Measurements from ENCODE around the gene TRIM50. TPM values are rescaled to one million over a fixed set of nuclear protein-coding genes. Genes with fewer than 3 reads are reported as not detected.
"Not testable (repeated sequence)": the region's sequence is repeated elsewhere in the genome, so short reads cannot be mapped to it uniquely, and the experiment has no call there.

TRIM50 gene
- 0.31 TPM for total RNA-seq

GRCh38 chr7:73327922-73328321 lies at the start of gene TRIM50, which contains the start of gene FKBP6:
Gene TRIM50 (minus strand): TSS chr7:73328082. CDS start chr7:73324787, 3,295 bp downstream.
Gene FKBP6 (plus strand): TSS chr7:73328161. CDS start chr7:73328429, 268 bp downstream.
- DNase-seq = not testable (repeated sequence)

GRCh38 chr7:73376671-73377412 lies 49.0 kb upstream of the TRIM50 start:
- DNase-seq = no peak

- not testable (repeated sequence) for DNase-seq
These were observed 48.4 kb upstream of the TRIM50 start for GRCh38 chr7:73376262-73376661.

- DNase-seq = no peak
These were observed 45.9 kb upstream of the TRIM50 start for GRCh38 chr7:73373741-73374140.

DNA sequence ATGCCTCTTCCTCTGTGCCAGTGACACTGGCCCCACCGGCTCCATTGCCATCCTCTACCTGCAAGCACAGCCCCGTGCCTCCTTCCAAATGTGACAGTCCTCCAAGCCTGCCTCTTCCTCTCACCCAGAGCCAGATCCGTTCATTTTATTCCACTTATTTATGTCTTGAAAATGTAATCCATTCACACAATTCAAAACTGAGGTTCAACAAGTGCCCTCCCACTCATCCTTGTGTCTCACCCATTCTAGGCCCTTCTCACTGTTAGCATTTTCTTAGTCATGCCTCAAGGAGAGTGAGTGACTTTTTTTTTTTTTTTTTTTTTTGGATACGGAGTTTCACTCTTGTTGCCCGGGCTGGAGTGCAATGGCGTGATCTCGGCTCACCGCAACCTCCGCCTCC lies 41.7 kb upstream of the TRIM50 start:
- no peak for DNase-seq

- no peak for DNase-seq
These were observed 41.1 kb upstream of the TRIM50 start for GRCh38 chr7:73369009-73369408.

- DNase-seq = peak; percentile 51
These were observed 39.1 kb upstream of the TRIM50 start for GRCh38 chr7:73366990-73367389.

GRCh38 chr7:73366127-73366526 lies 38.2 kb upstream of the TRIM50 start:
- no peak for DNase-seq

- DNase-seq = no peak
These were observed 36.3 kb upstream of the TRIM50 start for GRCh38 chr7:73364006-73364728.

DNA sequence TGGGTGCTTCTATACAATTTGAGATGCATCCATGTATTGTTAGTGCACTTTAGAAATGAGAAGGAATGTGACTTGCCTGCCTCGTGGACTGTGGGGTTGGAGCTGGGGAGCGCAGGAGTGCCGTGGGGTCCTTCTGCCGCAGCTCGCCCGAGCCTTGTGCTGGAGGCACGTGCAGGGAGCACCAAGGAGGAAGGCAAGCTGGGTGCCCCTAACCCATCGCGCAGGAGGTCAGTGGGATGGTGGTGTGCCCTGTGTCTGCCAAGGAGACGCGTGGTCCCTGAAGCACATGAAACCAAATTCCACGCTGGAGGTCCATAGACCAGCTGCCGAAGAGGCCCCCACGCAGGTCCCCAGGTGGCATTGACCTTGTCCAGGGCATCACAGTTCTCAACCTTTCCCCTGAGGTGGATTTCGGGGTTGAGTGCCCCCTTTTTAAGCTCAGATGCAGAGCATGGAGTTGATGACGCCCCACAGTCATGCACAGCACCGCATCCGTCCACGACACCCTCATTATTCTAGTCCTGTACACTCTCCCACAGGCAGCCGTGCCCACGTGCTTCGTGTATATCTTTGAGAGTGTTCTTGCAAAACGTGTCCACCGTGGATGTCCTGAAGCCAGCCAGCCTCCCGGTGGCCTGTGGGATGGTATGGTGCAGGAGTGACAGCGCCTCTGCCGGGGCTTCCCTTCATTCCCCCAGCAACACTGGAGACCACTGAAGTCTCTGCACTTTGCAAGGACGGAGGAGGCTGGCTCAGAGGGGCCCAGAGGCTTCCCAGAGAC lies 35.5 kb upstream of the TRIM50 start:
- DNase-seq = no peak

DNA sequence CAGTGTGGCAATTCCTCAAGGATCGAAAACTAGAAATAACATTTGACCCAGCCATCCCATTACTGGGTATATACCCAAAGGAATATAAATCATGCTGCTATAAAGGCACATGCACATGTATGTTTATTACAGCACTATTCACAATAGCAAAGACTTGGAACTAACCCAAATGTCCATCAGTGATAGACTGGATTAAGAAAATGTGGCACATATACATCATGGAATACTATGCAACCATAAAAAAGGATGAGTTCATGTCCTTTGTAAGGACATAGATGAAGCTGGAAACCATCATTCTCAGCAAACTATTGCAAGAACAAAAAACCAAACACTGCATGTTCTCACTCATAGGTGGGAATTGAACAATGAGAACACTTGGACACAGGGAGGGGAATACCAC lies 32.7 kb upstream of the TRIM50 start:
- not testable (repeated sequence) for DNase-seq

- DNase-seq = no peak
These were observed 32.0 kb upstream of the TRIM50 start for GRCh38 chr7:73359746-73360375.

GRCh38 chr7:73359306-73359705 lies 31.4 kb upstream of the TRIM50 start:
- DNase-seq = no peak

DNA sequence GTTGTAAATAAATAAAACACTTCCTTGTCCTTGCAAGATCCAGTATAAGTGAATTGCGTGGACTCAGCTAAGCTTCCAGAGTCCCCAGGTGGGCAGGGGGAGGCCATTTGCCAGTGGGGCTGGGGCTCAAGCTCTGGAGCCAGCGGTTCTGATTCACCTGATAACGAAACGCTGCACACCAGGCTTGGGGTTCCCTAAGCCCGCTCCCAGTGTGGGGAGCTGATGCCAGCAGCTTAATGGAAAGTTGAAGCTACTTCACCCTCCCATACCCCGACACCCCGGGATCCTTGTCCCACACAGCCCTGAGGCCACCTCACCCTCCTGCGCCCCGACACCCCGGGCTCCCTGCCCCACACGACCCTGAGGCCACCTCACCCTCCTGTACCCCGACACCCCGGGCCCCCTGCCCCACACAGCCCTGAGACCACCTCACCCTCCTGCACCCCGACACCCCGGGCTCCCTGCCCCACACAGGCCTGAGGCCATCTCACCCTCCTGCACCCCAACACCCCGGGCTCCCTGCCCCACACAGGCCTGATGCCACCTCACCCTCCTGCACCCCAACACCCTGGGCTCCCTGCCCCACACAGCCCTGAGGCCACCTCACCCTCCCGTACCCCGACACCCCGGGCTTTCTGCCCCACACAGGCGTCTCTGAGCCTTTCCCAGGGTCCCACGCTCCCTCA lies 30.9 kb upstream of the TRIM50 start:
- DNase-seq = no peak

DNA sequence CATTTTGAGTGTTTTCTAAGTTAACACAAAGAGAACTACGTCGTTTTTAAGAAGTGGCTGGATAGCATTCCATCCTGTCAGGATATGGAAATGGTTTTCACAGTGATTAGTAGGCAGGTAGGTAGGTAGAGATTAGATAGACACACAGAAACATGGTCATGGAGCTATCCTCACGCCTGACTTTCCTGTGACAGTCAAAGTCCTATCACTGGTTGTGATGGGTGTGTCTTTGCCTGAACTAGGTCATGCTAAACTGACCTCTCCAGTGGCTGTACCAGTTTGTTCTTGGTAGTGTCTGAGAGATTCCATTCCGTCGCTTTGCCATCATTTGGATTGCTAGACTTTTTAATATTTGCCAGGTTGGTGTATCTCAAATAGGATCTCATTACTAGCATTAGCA lies 28.3 kb upstream of the TRIM50 start:
- DNase-seq = no peak

DNA sequence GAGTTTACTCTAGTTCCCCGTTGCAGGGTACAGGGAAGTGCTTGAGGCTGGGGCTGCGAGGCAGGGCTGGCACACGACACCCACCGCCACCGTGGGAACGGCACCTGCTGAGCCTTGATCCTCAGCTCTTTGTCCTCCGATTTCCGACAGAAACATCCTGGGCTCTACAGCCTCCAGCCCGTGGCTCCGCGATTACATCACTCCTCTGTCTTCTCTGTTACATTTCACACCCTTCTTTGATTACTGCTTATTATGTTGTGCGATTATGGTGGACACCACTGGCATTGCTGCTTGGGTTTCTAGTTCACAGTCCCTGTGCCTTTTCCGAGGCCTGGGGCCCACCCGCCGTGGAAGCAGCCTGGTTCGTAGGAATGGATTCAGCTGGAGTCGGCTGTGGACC lies 26.9 kb upstream of the TRIM50 start:
- no peak for DNase-seq

DNA sequence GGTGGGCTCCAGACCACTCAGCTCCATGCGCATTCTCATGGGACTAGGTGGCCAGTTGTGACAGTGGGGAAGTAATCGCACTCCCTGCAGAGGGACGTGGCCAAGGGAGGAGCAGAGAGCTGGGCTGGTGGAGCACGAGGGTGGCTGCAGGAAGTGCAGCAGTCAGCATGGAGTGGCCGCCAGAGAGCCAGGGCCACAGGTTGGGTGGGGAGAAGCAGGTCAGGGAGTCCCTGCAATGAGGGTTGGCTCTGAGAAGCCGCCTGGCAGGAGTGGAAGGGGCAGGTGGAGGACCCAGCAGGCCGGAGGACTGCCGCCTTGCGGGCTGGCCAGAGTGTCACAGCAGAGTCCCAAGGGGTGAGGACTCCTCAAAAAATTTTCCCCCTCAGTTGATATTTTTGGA lies 26.3 kb upstream of the TRIM50 start:
- DNase-seq = no peak

DNA sequence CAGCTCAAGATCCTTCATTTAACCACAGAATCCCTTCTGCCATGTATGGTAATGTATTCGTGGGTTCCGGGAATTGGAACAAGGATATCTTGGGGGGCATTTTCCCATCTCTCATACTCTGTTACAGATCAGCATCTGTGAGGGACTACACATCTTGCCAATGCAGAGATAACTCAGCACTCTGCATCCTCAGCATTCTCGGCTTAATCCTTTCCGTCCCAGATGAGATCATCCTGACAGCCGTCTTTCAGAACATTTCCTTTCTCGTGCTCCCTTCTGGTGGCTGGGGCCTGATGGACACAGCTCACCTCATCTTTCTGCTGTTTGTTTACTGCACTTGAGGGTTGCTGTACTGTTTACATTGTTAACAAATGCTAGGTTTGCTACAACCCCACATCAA lies 25.4 kb upstream of the TRIM50 start:
- peak; percentile 42 for DNase-seq

- no peak for DNase-seq
These were observed 24.9 kb upstream of the TRIM50 start for GRCh38 chr7:73352784-73353183.

DNA sequence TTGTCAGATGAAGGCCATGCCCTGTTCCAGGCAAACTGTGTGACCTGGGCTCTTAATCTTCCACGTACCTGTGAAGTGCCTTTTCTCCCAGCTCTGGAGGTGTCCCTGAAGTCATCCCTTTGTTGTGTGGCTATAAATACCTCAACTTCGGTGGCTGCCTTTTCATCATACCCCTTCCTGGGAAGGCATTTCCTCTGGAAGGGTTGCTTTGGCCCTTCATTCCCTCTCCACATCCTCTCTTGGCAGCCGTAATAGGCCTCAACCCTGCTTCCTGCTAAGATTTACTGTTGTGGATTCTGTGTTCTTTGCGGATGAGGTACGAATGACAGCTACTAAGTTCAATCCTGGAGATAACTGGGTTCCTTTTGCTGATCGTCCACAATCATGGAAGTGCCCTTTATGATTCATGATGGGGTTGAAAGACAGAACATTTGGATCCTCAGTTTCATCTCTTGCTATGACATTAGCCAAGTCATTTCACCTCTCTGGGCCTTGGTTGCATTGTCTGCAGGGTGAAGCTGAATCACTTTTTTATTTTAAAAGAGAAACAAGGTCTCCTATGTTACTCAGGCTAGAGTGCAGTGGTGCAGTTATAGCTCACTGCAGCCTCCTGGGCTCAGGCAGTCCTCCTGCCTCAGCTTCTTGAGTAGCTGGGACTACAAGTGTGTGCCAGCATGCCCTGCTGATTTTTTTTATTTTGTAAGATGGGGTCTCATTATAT lies 23.7 kb upstream of the TRIM50 start:
- DNase-seq = no peak
